GM13976 (cell line): ENCODE results near the gene MINK1.

Experiments used
- DNase-seq: peaks from one replicate; pipeline ENCODE4 v3.0.0; 2012; ENCODE audit warnings: low spot score
- CTCF ChIP-seq: IDR thresholded peaks from 2 replicates; pipeline ENCODE4 v1.5.1; 2012; ENCODE audit warnings: borderline replicate concordance, mild to moderate bottlenecking; ENCODE audit not compliant: insufficient read depth; ENCODE audit errors: extremely low read depth, missing control alignments, control extremely low read depth
- in situ Hi-C: fragments of 300-500 bp; cut with MboI; formaldehyde crosslinking; loops from one replicate; pipeline ENCODE4 v1.12.0; 2022; ENCODE audit warnings: low sequenced_read_pairs, mixed read lengths, inconsistent platforms; ENCODE audit not compliant: unreplicated experiment

Gene MINK1

GRCh38 chr17:4802228-4802627, 30.9 kb upstream of the MINK1 start, which contains the start of gene C17orf114:
TSS of gene C17orf114 (minus strand) at chr17:4802328.
- no peak for DNase-seq
- in situ Hi-C loops = no loop called here
- no peak for TF ChIP-seq CTCF

- no peak for TF ChIP-seq CTCF
- DNase-seq = no peak
- in situ Hi-C loops = no loop called here
These were observed 26.7 kb upstream of the MINK1 start for GRCh38 chr17:4806456-4806776.

GRCh38 chr17:4806777-4807604, 26.1 kb upstream of the MINK1 start, which contains the start of gene PLD2:
TSS of gene PLD2 (plus strand) at chr17:4807152. CDS start at chr17:4807773, 621 bp downstream.
- in situ Hi-C loops = no loop called here
- DNase-seq = peak; percentile 100
- no peak for TF ChIP-seq CTCF

- in situ Hi-C loops = no loop called here
- DNase-seq = peak; percentile 52
- no peak for TF ChIP-seq CTCF
These were observed 25.3 kb upstream of the MINK1 start for GRCh38 chr17:4807605-4808377.

GRCh38 chr17:4808378-4808767, 24.8 kb upstream of the MINK1 start:
- DNase-seq = no peak
- TF ChIP-seq CTCF = no peak
- in situ Hi-C loops = no loop called here

- TF ChIP-seq CTCF = no peak
- peak; percentile 12 for DNase-seq
- in situ Hi-C loops = no loop called here
These were observed 22.3 kb upstream of the MINK1 start for GRCh38 chr17:4810696-4811290.
